Stimulated activated CD4-positive, alpha-beta T cell treated with anti-CD3 and anti-CD28 coated beads, Interleukin-15, amount 100 ng/mL, for 48 hours (primary cell): ENCODE measurements around the gene MTFR1L.

Experiments
- DNase-seq, 2 donors: peaks; one replicate each; pipeline ENCODE4 v3.0.0-alpha.2; 2020; ENCODE audit warnings: low read depth in 2 of 2

Gene MTFR1L

GRCh38 chr1:25790472-25790871 is 29.3 kb upstream of the MTFR1L start:
- DNase-seq = no peak

- DNase-seq = no peak
These were observed 27.6 kb upstream of the MTFR1L start for GRCh38 chr1:25792115-25792514.

GRCh38 chr1:25793585-25794170 is 26.1 kb upstream of the MTFR1L start:
- no peak for DNase-seq

- DNase-seq = no peak
These were observed 25.4 kb upstream of the MTFR1L start for GRCh38 chr1:25794325-25794724.

GRCh38 chr1:25795211-25795610 is 24.5 kb upstream of the MTFR1L start:
- no peak for DNase-seq

- peak; percentile 27 to 44 for DNase-seq
These were observed 23.6 kb upstream of the MTFR1L start for GRCh38 chr1:25795946-25796810.

GRCh38 chr1:25796811-25797458 is 22.8 kb upstream of the MTFR1L start:
- peak; percentile 69 to 79 for DNase-seq

GRCh38 chr1:25797939-25798338 is 21.8 kb upstream of the MTFR1L start:
- DNase-seq = peak in 1 of 2 donors; percentile 21

GRCh38 chr1:25798666-25799351 is 20.9 kb upstream of the MTFR1L start:
- no peak for DNase-seq

GRCh38 chr1:25799352-25799934 is 20.3 kb upstream of the MTFR1L start:
- no peak for DNase-seq

GRCh38 chr1:25799935-25800702 is 19.6 kb upstream of the MTFR1L start, which contains the start of gene SELENON:
Gene SELENON (plus strand): TSS chr1:25800193. CDS start chr1:25800231, 38 bp downstream.
- DNase-seq = no peak

GRCh38 chr1:25800703-25801377 is 18.9 kb upstream of the MTFR1L start:
- no peak for DNase-seq

GRCh38 chr1:25802915-25803314 is 16.8 kb upstream of the MTFR1L start:
- DNase-seq = no peak

- DNase-seq = no peak
These were observed 16.4 kb upstream of the MTFR1L start for GRCh38 chr1:25803368-25803767.

- peak in 1 of 2 donors; percentile 36 for DNase-seq
These were observed 15.3 kb upstream of the MTFR1L start for GRCh38 chr1:25804244-25804963.

GRCh38 chr1:25804964-25805862 is 14.5 kb upstream of the MTFR1L start:
- DNase-seq = no peak

GRCh38 chr1:25805863-25806225 is 13.9 kb upstream of the MTFR1L start:
- DNase-seq = no peak

GRCh38 chr1:25806418-25806817 is 13.3 kb upstream of the MTFR1L start:
- DNase-seq = no peak
